ENCODE measurements around the gene CADPS.

Gene CADPS

GRCh38 chr3:62874711-62875557 is at the start of gene CADPS:
Gene CADPS, minus strand, starts transcription at chr3:62875416. Its CDS starts 387 bp downstream, at chr3:62875029.
- DNase-seq (ENCODE audit: low spot score), result peak; percentile 81

- no peak for DNase-seq (ENCODE audit: low spot score)
These were observed 47.9 kb upstream of the CADPS start for GRCh38 chr3:62923066-62923465.

GRCh38 chr3:62922326-62922725 is 47.1 kb upstream of the CADPS start:
- no peak for DNase-seq (ENCODE audit: low spot score)

GRCh38 chr3:62920466-62920784 is 45.2 kb upstream of the CADPS start:
- DNase-seq (ENCODE audit: low spot score), result no peak

- no peak for DNase-seq (ENCODE audit: low spot score)
These were observed 44.7 kb upstream of the CADPS start for GRCh38 chr3:62919784-62920465.

GRCh38 chr3:62918777-62919176 is 43.6 kb upstream of the CADPS start:
- no peak for DNase-seq (ENCODE audit: low spot score)

- no peak for DNase-seq (ENCODE audit: low spot score)
These were observed 42.9 kb upstream of the CADPS start for GRCh38 chr3:62918131-62918530.

GRCh38 chr3:62911526-62911925 is 36.3 kb upstream of the CADPS start:
- DNase-seq (ENCODE audit: low spot score), result no peak

- no peak for DNase-seq (ENCODE audit: low spot score)
These were observed 30.1 kb upstream of the CADPS start for GRCh38 chr3:62905331-62905730.

- DNase-seq (ENCODE audit: low spot score), result no peak
These were observed 23.6 kb upstream of the CADPS start for GRCh38 chr3:62898530-62899496.

- no peak for DNase-seq (ENCODE audit: low spot score)
These were observed 20.7 kb upstream of the CADPS start for GRCh38 chr3:62895901-62896300.

GRCh38 chr3:62892951-62893350 is 17.7 kb upstream of the CADPS start:
- no peak for DNase-seq (ENCODE audit: low spot score)

GRCh38 chr3:62892045-62892444 is 16.8 kb upstream of the CADPS start:
- DNase-seq (ENCODE audit: low spot score), result no peak

- DNase-seq (ENCODE audit: low spot score), result no peak
These were observed 13.6 kb upstream of the CADPS start for GRCh38 chr3:62888778-62889177.

GRCh38 chr3:62888180-62888579 is 13.0 kb upstream of the CADPS start:
- DNase-seq (ENCODE audit: low spot score), result no peak

GRCh38 chr3:62885136-62885535 is 9.9 kb upstream of the CADPS start:
- DNase-seq (ENCODE audit: low spot score), result no peak

- DNase-seq (ENCODE audit: low spot score), result no peak
These were observed 9.1 kb upstream of the CADPS start for GRCh38 chr3:62884096-62884870.

- no peak for DNase-seq (ENCODE audit: low spot score)
These were observed 7.5 kb upstream of the CADPS start for GRCh38 chr3:62882676-62883200.

- no peak for DNase-seq (ENCODE audit: low spot score)
These were observed 848 bp upstream of the CADPS start for GRCh38 chr3:62876064-62876463.

GRCh38 chr3:62875558-62876002 is 364 bp upstream of the CADPS start:
- no peak for DNase-seq (ENCODE audit: low spot score)
